Measurements from ENCODE around the gene NNT.
"Not testable (repeated sequence)": the region's sequence is repeated elsewhere in the genome, so short reads cannot be mapped to it uniquely, and the experiment has no call there.

The NNT gene

GRCh38 chr5:43634621-43635020 is 31.6 kb downstream of the NNT start:
- no peak for FAIRE-seq

- no peak for FAIRE-seq
Measured at GRCh38 chr5:43635374-43635773, 32.4 kb downstream of the NNT start.

- FAIRE-seq: no peak
Measured at GRCh38 chr5:43636076-43636475, 33.1 kb downstream of the NNT start.

GRCh38 chr5:43637416-43637815 is 34.4 kb downstream of the NNT start:
- FAIRE-seq: no peak

GRCh38 chr5:43638107-43638506 is 35.1 kb downstream of the NNT start:
- FAIRE-seq: no peak

- FAIRE-seq: no peak
Measured at GRCh38 chr5:43638546-43638945, 35.6 kb downstream of the NNT start.

GRCh38 chr5:43639566-43639965 is 36.6 kb downstream of the NNT start:
- no peak for FAIRE-seq

- no peak for FAIRE-seq
Measured at GRCh38 chr5:43642428-43642827, 39.4 kb downstream of the NNT start.

GRCh38 chr5:43643327-43643726 is 40.3 kb downstream of the NNT start:
- FAIRE-seq: no peak

- FAIRE-seq: no peak
Measured at GRCh38 chr5:43643750-43644149, 40.8 kb downstream of the NNT start.

- FAIRE-seq: no peak
Measured at GRCh38 chr5:43646992-43647391, 44.0 kb downstream of the NNT start.

- FAIRE-seq: no peak
Measured at GRCh38 chr5:43647789-43648188, 44.8 kb downstream of the NNT start.

- FAIRE-seq: no peak
Measured at GRCh38 chr5:43648499-43649124, 45.6 kb downstream of the NNT start.

GRCh38 chr5:43649256-43649655 is 46.3 kb downstream of the NNT start:
- no peak for FAIRE-seq

GRCh38 chr5:43652537-43653302 is 49.7 kb downstream of the NNT start:
- no peak for FAIRE-seq

- FAIRE-seq: no peak
Measured at GRCh38 chr5:43658509-43658908, 55.5 kb downstream of the NNT start.

- FAIRE-seq: no peak
Measured at GRCh38 chr5:43659075-43659474, 56.1 kb downstream of the NNT start.

GRCh38 chr5:43661102-43661501 is 58.1 kb downstream of the NNT start:
- FAIRE-seq: peak; percentile 76

- FAIRE-seq: no peak
Measured at GRCh38 chr5:43663916-43664315, 60.9 kb downstream of the NNT start.

- no peak for FAIRE-seq
Measured at GRCh38 chr5:43664501-43665040, 61.6 kb downstream of the NNT start.

GRCh38 chr5:43665749-43666148 is 62.8 kb downstream of the NNT start:
- not testable (repeated sequence) for FAIRE-seq

- FAIRE-seq: not testable (repeated sequence)
Measured at GRCh38 chr5:43666728-43667127, 63.7 kb downstream of the NNT start.

- not testable (repeated sequence) for FAIRE-seq
Measured at GRCh38 chr5:43667379-43667778, 64.4 kb downstream of the NNT start.

- FAIRE-seq: no peak
Measured at GRCh38 chr5:43674536-43674935, 71.6 kb downstream of the NNT start.

Measured in G401.6 (cell line).